ENCODE measurements around the gene ZBTB46.

Gene ZBTB46

GRCh38 chr20:63733579-63734081 is 97.4 kb downstream of the ZBTB46 start:
- Histone ChIP-seq H3K4me3 (ENCODE audit: low read depth in 1 of 2, low read length in 2 of 2) (no peak overlapping the region), H2AFZ (ENCODE audit: low read depth, low read length) (no peak overlapping the region), H3K4me2 (ENCODE audit: insufficient read depth, low read length) (no peak overlapping the region), H4K20me1 (ENCODE audit: insufficient read depth, low read length) (peaks cover 57% of the 10 kb centered on the region), H3K36me3 (ENCODE audit: insufficient read depth, low read length) (peaks cover 85% of the 10 kb centered on the region), H3K79me2 (ENCODE audit: insufficient read depth, low read length) (peaks cover 44% of the 10 kb centered on the region), H3K4me1 (ENCODE audit: insufficient read depth, low read length) (peaks cover 31% of the 10 kb centered on the region), H3K9me3 (ENCODE audit: insufficient read depth, low read length, severe bottlenecking) (no peaks in the 10 kb centered on the region), H3K9ac (ENCODE audit: low read depth, low read length) (no peak overlapping the region), H3K27ac (ENCODE audit: low read length) (no peak overlapping the region; the same call in 1 of the 2 replicates), H3K27me3 (ENCODE audit: insufficient read depth, low read length, poor library complexity) (no peaks in the 10 kb centered on the region)
- TF ChIP-seq CTCF (IDR thresholded peaks at IDR 0.05; ENCODE audit: borderline replicate concordance, extremely low read depth, low read length, poor library complexity, severe bottlenecking) (no peak), EZH2 (IDR thresholded peaks at IDR 0.05; ENCODE audit: borderline replicate concordance, low read depth, low read length, severe bottlenecking) (no peak)
- ATAC-seq (ENCODE audit: insufficient read depth, low read depth) = no peak
- no peak for DNase-seq

- Histone ChIP-seq H3K4me3 (ENCODE audit: low read depth in 1 of 2, low read length in 2 of 2) (no peak overlapping the region), H3K79me2 (ENCODE audit: insufficient read depth, low read length) (peaks cover 49% of the 10 kb centered on the region), H3K9me3 (ENCODE audit: insufficient read depth, low read length, severe bottlenecking) (no peaks in the 10 kb centered on the region), H3K4me2 (ENCODE audit: insufficient read depth, low read length) (no peak overlapping the region), H3K9ac (ENCODE audit: low read depth, low read length) (no peak overlapping the region), H3K27me3 (ENCODE audit: insufficient read depth, low read length, poor library complexity) (no peaks in the 10 kb centered on the region), H3K4me1 (ENCODE audit: insufficient read depth, low read length) (peaks cover 36% of the 10 kb centered on the region), H2AFZ (ENCODE audit: low read depth, low read length) (no peak overlapping the region), H3K36me3 (ENCODE audit: insufficient read depth, low read length) (peaks cover 85% of the 10 kb centered on the region), H3K27ac (ENCODE audit: low read length) (no peak overlapping the region; the same call in 1 of the 2 replicates), H4K20me1 (ENCODE audit: insufficient read depth, low read length) (peaks cover 52% of the 10 kb centered on the region)
- no peak for DNase-seq
- ATAC-seq (ENCODE audit: insufficient read depth, low read depth) = no peak
- no peak for TF ChIP-seq EZH2 (IDR thresholded peaks at IDR 0.05; ENCODE audit: borderline replicate concordance, low read depth, low read length, severe bottlenecking)
- TF ChIP-seq CTCF (IDR thresholded peaks at IDR 0.05; ENCODE audit: borderline replicate concordance, extremely low read depth, low read length, poor library complexity, severe bottlenecking) = no peak
Observed at GRCh38 chr20:63733117-63733516, 97.9 kb downstream of the ZBTB46 start.

GRCh38 chr20:63732118-63733095 is 98.7 kb downstream of the ZBTB46 start:
- H3K79me2 ChIP-seq (ENCODE audit: insufficient read depth, low read length) = peaks cover 56% of the 10 kb centered on the region
- no peak overlapping the region for H3K4me2 ChIP-seq (ENCODE audit: insufficient read depth, low read length)

More at GRCh38 chr20:63732118-63733095, 98.7 kb downstream of the ZBTB46 start:
- no peak for DNase-seq
- H3K9ac ChIP-seq (ENCODE audit: low read depth, low read length) = no peak overlapping the region
- H3K4me1 ChIP-seq (ENCODE audit: insufficient read depth, low read length) = peaks cover 43% of the 10 kb centered on the region
- H3K27ac ChIP-seq (ENCODE audit: low read length) = no peak overlapping the region
- H3K36me3 ChIP-seq (ENCODE audit: insufficient read depth, low read length) = peaks cover 82% of the 10 kb centered on the region
- no peaks in the 10 kb centered on the region for H3K9me3 ChIP-seq (ENCODE audit: insufficient read depth, low read length, severe bottlenecking)
- H4K20me1 ChIP-seq (ENCODE audit: insufficient read depth, low read length) = peaks cover 51% of the 10 kb centered on the region
- ATAC-seq (ENCODE audit: insufficient read depth, low read depth) = no peak
- no peaks in the 10 kb centered on the region for H3K27me3 ChIP-seq (ENCODE audit: insufficient read depth, low read length, poor library complexity)
- H2AFZ ChIP-seq (ENCODE audit: low read depth, low read length) = no peak overlapping the region
- no peak overlapping the region for H3K4me3 ChIP-seq (ENCODE audit: low read depth in 1 of 2, low read length in 2 of 2)
- no peak for TF ChIP-seq EZH2 (IDR thresholded peaks at IDR 0.05; ENCODE audit: borderline replicate concordance, low read depth, low read length, severe bottlenecking)
- TF ChIP-seq CTCF (IDR thresholded peaks at IDR 0.05; ENCODE audit: borderline replicate concordance, extremely low read depth, low read length, poor library complexity, severe bottlenecking) = no peak

Data from DND-41 (cell line).